IMR-90 (cell line): ENCODE results near the gene SNX32. TPM values are rescaled to one million over a fixed set of nuclear protein-coding genes. Genes with fewer than 3 reads are reported as not detected.
A peak's percentile ranks its signal among the peaks of the same experiment; 100 is the strongest.

ENCODE experiments used
- ATAC-seq: fragments of 200-7000 bp; cut with Tn5 transposase; 2 replicates; pipeline ENCODE4 v1.9.1; 2020; ENCODE audit warnings: low read depth, mild to moderate bottlenecking, moderate library complexity
- BruUV-seq: library from RNA; stranded (reverse); fragments of 400-500 nt; replicated peaks from 2 replicates; lab custom pipeline; 2021; lab: Mats Ljungman, UMichigan
- CTCF ChIA-PET: fragments of 300-600 bp; formaldehyde crosslinking; extraction: SDS; loops from one replicate; lab custom pipeline; 2021; ENCODE audit warnings: antibody characterized with exemption; lab: Yijun Ruan, JAX
- POLR2A ChIA-PET: fragments of 300-600 bp; sonication (Branson Sonifier 250); formaldehyde crosslinking; loops from one replicate; lab custom pipeline; 2022; ENCODE audit warnings: antibody characterized with exemption; ENCODE audit not compliant: unreplicated experiment; lab: Charles Lee
- DNase-seq: peaks from one replicate; pipeline ENCODE4 v3.0.0; 2013
- H2AFZ ChIP-seq: replicated peaks from 2 replicates; pipeline ENCODE3; 2013; ENCODE audit warnings: low read length, mild to moderate bottlenecking; ENCODE audit not compliant: poor library complexity
- H2AK5ac ChIP-seq: 2 replicates; pipeline ENCODE4 v1.6.1; 2013; ENCODE audit warnings: low read depth, low read length, inconsistent platforms
- H2AK9ac ChIP-seq: replicated peaks from 2 replicates; pipeline ENCODE3; 2013; ENCODE audit warnings: mild to moderate bottlenecking, low read depth, low read length, moderate library complexity; ENCODE audit not compliant: poor library complexity
- H2BK120ac ChIP-seq: 2 replicates; pipeline ENCODE4 v1.6.1; 2013; ENCODE audit warnings: low read depth, low read length, inconsistent platforms
- H2BK15ac ChIP-seq: 3 replicates; pipeline ENCODE4 v1.6.1; 2013; ENCODE audit warnings: low read depth, low read length, inconsistent platforms
- H2BK20ac ChIP-seq: 2 replicates; pipeline ENCODE4 v1.6.1; 2013; ENCODE audit warnings: low read depth, mild to moderate bottlenecking, inconsistent platforms, low read length, moderate library complexity
- H2BK5ac ChIP-seq: 2 replicates; pipeline ENCODE4 v1.6.1; 2013; ENCODE audit warnings: mild to moderate bottlenecking, low read depth, low read length, inconsistent platforms; ENCODE audit not compliant: poor library complexity, severe bottlenecking
- H3K14ac ChIP-seq: replicated peaks from 2 replicates; pipeline ENCODE4 v1.6.1; 2013; ENCODE audit warnings: low read depth, low read length, inconsistent platforms
- H3K18ac ChIP-seq: 2 replicates; pipeline ENCODE4 v1.6.1; 2013; ENCODE audit warnings: low read depth, low read length, control low read depth
- H3K23ac ChIP-seq: 2 replicates; pipeline ENCODE4 v1.6.1; 2013; ENCODE audit warnings: low read depth, low read length, inconsistent platforms
- H3K27ac ChIP-seq: 2 replicates; pipeline ENCODE4 v1.5.1; 2013; ENCODE audit warnings: mild to moderate bottlenecking, control low read depth, low read length; ENCODE audit not compliant: insufficient read depth
- H3K27me3 ChIP-seq: 2 replicates; pipeline ENCODE4 v1.6.1; 2013; ENCODE audit warnings: low read length; ENCODE audit not compliant: control insufficient read depth, insufficient read depth
- H3K36me3 ChIP-seq: 2 replicates; pipeline ENCODE4 v1.6.1; 2013; ENCODE audit warnings: low read length, mixed read lengths; ENCODE audit not compliant: control insufficient read depth, insufficient read depth
- H3K4ac ChIP-seq: 2 replicates; pipeline ENCODE4 v1.6.1; 2013; ENCODE audit warnings: low read depth, low read length, inconsistent platforms
- H3K4me1 ChIP-seq: 2 replicates; pipeline ENCODE4 v1.6.1; 2013; ENCODE audit warnings: low read length, mixed read lengths; ENCODE audit not compliant: control insufficient read depth, insufficient read depth
- H3K4me2 ChIP-seq: 2 replicates; pipeline ENCODE4 v1.6.1; 2013; ENCODE audit warnings: low read depth, mild to moderate bottlenecking, control low read depth, low read length, moderate library complexity
- H3K4me3 ChIP-seq: 2 replicates; pipeline ENCODE4 v1.5.1; 2013; ENCODE audit warnings: low read depth, mild to moderate bottlenecking, control low read depth, low read length, moderate library complexity; ENCODE audit not compliant: insufficient read depth
- H3K56ac ChIP-seq: 2 replicates; pipeline ENCODE4 v1.6.1; 2013; ENCODE audit warnings: low read length, inconsistent platforms; ENCODE audit not compliant: insufficient read depth; ENCODE audit errors: extremely low read depth
- H3K79me1 ChIP-seq, 2 experiments: 2 replicates each; pipeline ENCODE4 v1.6.1; 2013; ENCODE audit warnings: low read length in 2 of 2, inconsistent platforms in 1 of 2, low read depth in 1 of 2
- H3K9ac ChIP-seq: 2 replicates; pipeline ENCODE4 v1.6.1; 2013; ENCODE audit warnings: low read depth, low read length, control low read depth
- H3K9me1 ChIP-seq: 2 replicates; pipeline ENCODE4 v1.6.1; 2013; ENCODE audit warnings: low read length, inconsistent platforms; ENCODE audit not compliant: insufficient read depth
- H3K9me3 ChIP-seq: 2 replicates; pipeline ENCODE4 v1.6.1; 2013; ENCODE audit warnings: low read length; ENCODE audit not compliant: control insufficient read depth, insufficient read depth
- H4K20me1 ChIP-seq: 2 replicates; pipeline ENCODE4 v1.6.1; 2013; ENCODE audit warnings: low read length, inconsistent platforms; ENCODE audit not compliant: insufficient read depth
- H4K5ac ChIP-seq: 2 replicates; pipeline ENCODE4 v1.6.1; 2013; ENCODE audit warnings: mild to moderate bottlenecking, low read depth, low read length, control low read depth
- H4K8ac ChIP-seq, 2 experiments: 2 replicates each; pipeline ENCODE4 v1.6.1; 2013; ENCODE audit warnings: low read depth in 2 of 2, low read length in 2 of 2, control low read depth in 1 of 2, inconsistent platforms in 1 of 2
- H4K91ac ChIP-seq: 2 replicates; pipeline ENCODE4 v1.6.1; 2013; ENCODE audit warnings: low read depth, low read length, inconsistent platforms; ENCODE audit not compliant: insufficient read depth
- POLR2A ChIP-seq: IDR thresholded peaks from 2 replicates; pipeline ENCODE4 v1.6.1; 2012; ENCODE audit warnings: mild to moderate bottlenecking, low read depth, low read length
- SMC3 ChIP-seq: fragments of 150-350 bp; IDR thresholded peaks from 2 replicates; pipeline ENCODE4 v1.6.1; 2016; ENCODE audit warnings: low read depth, mild to moderate bottlenecking, antibody characterized with exemption, low read length, moderate library complexity
- WGBS, 2 experiments: methylation state at CpG; one replicate each; pipeline versions ENCODE4 v1.1.5 to v1.1.7; 2013; ENCODE audit warnings: missing lambda C conversion rate in 2 of 2; ENCODE audit not compliant: insufficient read length in 1 of 2; ENCODE audit errors: extremely low coverage in 2 of 2; 5-methylcytosine and 5-hydroxymethylcytosine counted together
- dilution Hi-C: fragments of 300-500 bp; cut with HindIII; formaldehyde crosslinking; loops from one replicate; pipeline ENCODE4 v1.14.3; 2018; ENCODE audit warnings: low sequenced_read_pairs; ENCODE audit not compliant: unreplicated experiment
- in situ Hi-C: fragments of 300-500 bp; cut with MboI; formaldehyde crosslinking; loops from 3 replicates; pipeline ENCODE4 v1.14.3; 2019; ENCODE audit warnings: low sequenced_read_pairs, inconsistent platforms, mixed read lengths
- intact Hi-C: fragments of 100-400 bp; cut with micrococcal nuclease; formaldehyde crosslinking; loops from 2 replicates; pipeline ENCODE4 v1.10.0; 2022
- polyA plus RNA-seq, 3 experiments: library from polyadenylated mRNA; depleted of rRNA; stranded (reverse); fragments of >200 nt; gene quantifications; 2 replicates each; pipeline ENCODE4 v1.2.3, GENCODE V29; 2012; ENCODE audit warnings: low replicate concordance in 1 of 3
- total RNA-seq: library from RNA; depleted of rRNA; stranded (reverse); fragments of >200 nt; gene quantifications from 2 replicates; pipeline ENCODE4 v1.2.3, GENCODE V29; 2012

The SNX32 gene
- total and polyA plus RNA-seq, 2 of the 4 experiments (the other 2 are of a cell fraction) = 0.36 to 0.79 TPM

- peak overlapping the region in 1 of 2 experiments; percentile 57; a peak in 2 of 4 replicates for H4K8ac ChIP-seq
- no peak overlapping the region for H3K18ac ChIP-seq
- H2BK5ac ChIP-seq = peak overlapping the region; percentile 72
- no peaks in the 10 kb centered on the region for H3K27me3 ChIP-seq
- no peak overlapping the region for H4K91ac ChIP-seq
- peak; percentile 17 for TF ChIP-seq POLR2A
- TF ChIP-seq SMC3 = no peak
- peak overlapping the region; percentile 54; the same call in 1 of the 2 replicates for H3K9ac ChIP-seq
- H4K20me1 ChIP-seq = peaks cover 91% of the 10 kb centered on the region
- in situ Hi-C loops = no loop called here
- peak overlapping the region; percentile 12; the same call in 1 of the 2 replicates for H4K5ac ChIP-seq
- H3K14ac ChIP-seq = peak overlapping the region; percentile 23
- POLR2A ChIA-PET = interaction anchor here (0.7 kb wide), 2 partner anchors 79 to 117 kb away, joined by 5 read pairs; no protein-coding TSS in a partner anchor
- intact Hi-C loops = no loop called here
- H2BK20ac ChIP-seq = no peak overlapping the region
- peaks cover under 1 to 22% of the 10 kb centered on the region in 2 experiments; a peak in 3 of 4 replicates for H3K79me1 ChIP-seq
- peak overlapping the region; percentile 5; the same call in 1 of the 2 replicates for H3K4me3 ChIP-seq
- ATAC-seq (no peak), DNase-seq (no peak)
- 100% methylated on average over 3 of the region's 5 CpGs; no CpG with 5 or more reads in 1 of the 2 experiments for WGBS, 2 experiments
- peaks cover 33% of the 10 kb centered on the region for H3K4me1 ChIP-seq
- peak overlapping the region; percentile 99 for H3K23ac ChIP-seq
- H3K4me2 ChIP-seq = peak overlapping the region; percentile 69
- H2AK5ac ChIP-seq = peak overlapping the region; percentile 0; the same call in 1 of the 2 replicates
- no peaks in the 10 kb centered on the region for H3K9me3 ChIP-seq
- H2AK9ac ChIP-seq = no peak overlapping the region
- H2AFZ ChIP-seq = no peak overlapping the region
- H3K56ac ChIP-seq = 0 out of 2 replicates have a peak overlapping the region, but pooled peaks have one; percentile 5
- peak overlapping the region; percentile 46 for H3K4ac ChIP-seq
- CTCF ChIA-PET = interaction anchor here (1.2 kb wide), 1 partner anchor 125 kb away, joined by 4 read pairs; no protein-coding TSS in a partner anchor
- no TSS peak for BruUV-seq
- H3K27ac ChIP-seq = peak overlapping the region; percentile 22
- H3K9me1 ChIP-seq = 0 out of 2 replicates have a peak, but pooled peaks cover 4% of the 10 kb centered on the region
- H2BK15ac ChIP-seq = no peak overlapping the region
- dilution Hi-C loops = no loop called here
- H2BK120ac ChIP-seq = 0 out of 2 replicates have a peak overlapping the region, but pooled peaks have one; percentile 10
- H3K36me3 ChIP-seq = peaks cover 46% of the 10 kb centered on the region
These were observed 61.8 kb downstream of the SNX32 start for GRCh38 chr11:65895482-65895981.
